Mesendoderm (in vitro differentiated cells): Measurements from ENCODE around the gene NEK7.
"Not testable (repeated sequence)": the region's sequence is repeated elsewhere in the genome, so short reads cannot be mapped to it uniquely, and the experiment has no call there.

Source experiments
- DNase-seq: peaks from one replicate; pipeline ENCODE4 v3.0.0; 2013
- H2AK5ac ChIP-seq: 2 replicates; pipeline ENCODE4 v1.6.1; 2013; ENCODE audit warnings: low read length, inconsistent platforms
- H2BK120ac ChIP-seq: 2 replicates; pipeline ENCODE4 v1.6.1; 2013; ENCODE audit warnings: low read depth, mild to moderate bottlenecking, low read length, moderate library complexity, mixed read lengths
- H2BK15ac ChIP-seq: replicated peaks from 2 replicates; pipeline ENCODE4 v1.6.1; 2013; ENCODE audit warnings: low read depth, mild to moderate bottlenecking, moderate library complexity
- H2BK5ac ChIP-seq: 2 replicates; pipeline ENCODE4 v1.6.1; 2013; ENCODE audit warnings: low read length, inconsistent platforms
- H3K18ac ChIP-seq: 2 replicates; pipeline ENCODE4 v1.6.1; 2013; ENCODE audit warnings: mild to moderate bottlenecking, low read length, mixed read lengths
- H3K23ac ChIP-seq: one replicate; pipeline ENCODE4 v1.6.1; 2013; ENCODE audit warnings: low read length
- H3K27ac ChIP-seq: 2 replicates; pipeline ENCODE4 v1.5.1; 2013; ENCODE audit warnings: low read depth, mild to moderate bottlenecking, inconsistent platforms, low read length, moderate library complexity
- H3K27me3 ChIP-seq: 2 replicates; pipeline ENCODE4 v1.6.1; 2013; ENCODE audit warnings: low read length, control low read depth, mild to moderate bottlenecking, inconsistent platforms; ENCODE audit not compliant: insufficient read depth, poor library complexity
- H3K36me3 ChIP-seq: 2 replicates; pipeline ENCODE4 v1.6.1; 2013; ENCODE audit warnings: low read length, inconsistent platforms; ENCODE audit not compliant: control insufficient read depth, insufficient read depth
- H3K4ac ChIP-seq: one replicate; pipeline ENCODE4 v1.6.1; 2013; ENCODE audit warnings: low read depth, mild to moderate bottlenecking, low read length, moderate library complexity
- H3K4me1 ChIP-seq: 2 replicates; pipeline ENCODE4 v1.6.1; 2013; ENCODE audit warnings: low read depth, low read length, inconsistent platforms; ENCODE audit not compliant: control insufficient read depth
- H3K4me2 ChIP-seq: 2 replicates; pipeline ENCODE4 v1.6.1; 2013; ENCODE audit warnings: low read length
- H3K4me3 ChIP-seq: 2 replicates; pipeline ENCODE4 v1.5.1; 2013; ENCODE audit warnings: mild to moderate bottlenecking, low read length
- H3K56ac ChIP-seq: one replicate; pipeline ENCODE4 v1.6.1; 2013; ENCODE audit warnings: low read length
- H3K79me1 ChIP-seq: 2 replicates; pipeline ENCODE4 v1.6.1; 2013; ENCODE audit warnings: low read length, inconsistent platforms
- H3K79me2 ChIP-seq: 2 replicates; pipeline ENCODE4 v1.6.1; 2013; ENCODE audit warnings: mild to moderate bottlenecking, low read length; ENCODE audit not compliant: control insufficient read depth, insufficient read depth
- H3K9ac ChIP-seq: 2 replicates; pipeline ENCODE4 v1.6.1; 2013; ENCODE audit warnings: low read length, inconsistent platforms
- H4K5ac ChIP-seq: one replicate; pipeline ENCODE4 v1.6.1; 2013; ENCODE audit warnings: low read length
- H4K8ac ChIP-seq: one replicate; pipeline ENCODE4 v1.6.1; 2013; ENCODE audit warnings: low read depth, mild to moderate bottlenecking, control low read depth, low read length, moderate library complexity
- WGBS: extraction: QIAGEN DNeasy Blood & Tissue Kit; methylation state at CpG from one replicate; pipeline ENCODE4 v1.1.7; 2013; ENCODE audit warnings: low lambda C conversion rate, missing lambda C conversion rate; ENCODE audit not compliant: insufficient coverage; ENCODE audit errors: extremely low coverage; 5-methylcytosine and 5-hydroxymethylcytosine counted together

NEK7 gene

DNA sequence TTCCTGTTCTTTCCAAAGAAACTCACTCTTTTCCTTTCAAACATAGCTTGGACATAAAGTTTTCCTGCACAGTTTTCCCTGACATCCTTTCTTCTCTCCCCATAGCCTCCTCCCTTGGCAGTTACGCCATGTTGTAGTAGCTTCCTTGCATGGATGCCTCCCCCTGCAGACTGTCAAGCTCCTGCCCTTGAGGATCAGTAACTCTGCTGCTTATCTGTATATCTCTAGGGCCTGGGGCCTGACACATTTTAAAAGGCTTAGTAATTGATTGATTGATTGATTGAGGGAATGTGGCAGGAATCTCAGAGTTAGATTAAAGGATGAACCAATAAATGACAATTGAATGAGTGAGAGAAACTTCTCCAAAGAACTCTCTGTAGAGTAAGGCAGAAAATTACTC lies 143.7 kb downstream of the NEK7 start:
- Histone ChIP-seq H4K8ac (no peak overlapping the region), H2AK5ac (no peak overlapping the region), H3K56ac (no peak overlapping the region), H3K4me3 (no peak overlapping the region), H3K9ac (no peak overlapping the region), H3K79me1 (no peaks in the 10 kb centered on the region), H3K4me2 (no peak overlapping the region), H3K79me2 (no peaks in the 10 kb centered on the region), H3K18ac (no peak overlapping the region), H3K4ac (no peak overlapping the region), H3K27me3 (no peaks in the 10 kb centered on the region), H3K27ac (no peak overlapping the region), H2BK5ac (no peak overlapping the region), H3K4me1 (no peaks in the 10 kb centered on the region), H4K5ac (no peak overlapping the region), H3K36me3 (no peaks in the 10 kb centered on the region), H3K23ac (no peak overlapping the region), H2BK120ac (no peak overlapping the region), H2BK15ac (no peak overlapping the region)
- WGBS: no CpG with 5 or more reads among the region's 1 CpG
- DNase-seq: peak; percentile 83

DNA sequence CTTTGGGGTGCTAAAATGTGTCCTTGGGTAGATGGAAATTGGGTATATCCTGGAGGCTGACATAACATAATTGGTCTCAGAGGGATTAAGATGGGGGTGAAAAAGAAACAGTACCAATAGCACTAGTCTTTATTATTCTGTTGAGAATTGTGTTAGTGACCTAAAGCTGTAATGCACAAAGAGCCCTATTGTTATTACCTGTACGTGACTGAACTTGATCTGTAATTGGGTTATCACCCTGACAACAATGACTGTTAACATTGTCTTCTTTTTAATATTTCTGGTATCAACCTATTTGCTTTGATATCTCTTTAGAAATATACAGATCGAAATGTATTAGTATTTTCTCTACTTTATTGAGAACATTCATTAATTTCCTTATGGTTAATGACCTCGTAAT lies 147.6 kb downstream of the NEK7 start:
- H2BK120ac ChIP-seq: no peak overlapping the region
- H3K27ac ChIP-seq: no peak overlapping the region
- H3K4me1 ChIP-seq: no peaks in the 10 kb centered on the region
- H3K18ac ChIP-seq: no peak overlapping the region
- no peak overlapping the region for H3K56ac ChIP-seq
- no peak overlapping the region for H3K23ac ChIP-seq
- no peak for DNase-seq
- H3K4me2 ChIP-seq: no peak overlapping the region
- no peak overlapping the region for H2AK5ac ChIP-seq
- no peak overlapping the region for H3K4me3 ChIP-seq
- no peak overlapping the region for H4K8ac ChIP-seq
- WGBS: no CpG with 5 or more reads among the region's 3 CpGs
- H3K79me1 ChIP-seq: no peaks in the 10 kb centered on the region
- H3K9ac ChIP-seq: no peak overlapping the region
- no peak overlapping the region for H4K5ac ChIP-seq
- H3K4ac ChIP-seq: no peak overlapping the region
- H3K27me3 ChIP-seq: no peaks in the 10 kb centered on the region
- H3K36me3 ChIP-seq: no peaks in the 10 kb centered on the region
- no peak overlapping the region for H2BK15ac ChIP-seq
- no peak overlapping the region for H2BK5ac ChIP-seq
- no peaks in the 10 kb centered on the region for H3K79me2 ChIP-seq

DNA sequence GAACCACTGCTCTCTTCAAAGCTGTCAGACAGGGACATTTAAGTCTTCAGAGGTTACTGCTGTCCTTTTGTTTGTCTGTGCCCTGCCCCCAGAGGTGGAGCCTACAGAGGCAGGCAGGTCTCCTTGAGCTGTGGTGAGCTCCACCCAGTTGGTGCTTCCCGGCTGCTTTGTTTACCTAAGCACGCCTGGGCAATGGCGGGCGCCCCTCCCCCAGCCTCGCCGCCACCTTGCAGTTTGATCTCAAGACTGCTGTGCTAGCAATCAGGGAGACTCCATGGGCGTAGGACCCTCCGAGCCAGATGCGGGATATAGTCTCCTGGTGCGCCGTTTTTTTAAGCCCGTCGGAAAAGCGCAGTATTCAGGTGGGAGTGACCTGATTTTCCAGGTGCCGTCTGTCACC lies 158.0 kb downstream of the NEK7 start:
- not testable (repeated sequence) for H3K23ac ChIP-seq, H3K4me2 ChIP-seq, H3K4me1 ChIP-seq, H3K56ac ChIP-seq, H4K8ac ChIP-seq, H3K27me3 ChIP-seq, H2AK5ac ChIP-seq, H2BK15ac ChIP-seq, H2BK120ac ChIP-seq, H3K79me2 ChIP-seq, H3K9ac ChIP-seq, H3K18ac ChIP-seq, H3K79me1 ChIP-seq, H3K27ac ChIP-seq, H4K5ac ChIP-seq, H3K4ac ChIP-seq, H2BK5ac ChIP-seq, H3K4me3 ChIP-seq, H3K36me3 ChIP-seq
- WGBS: no CpG with 5 or more reads among the region's 15 CpGs
- peak; percentile 68 for DNase-seq

DNA sequence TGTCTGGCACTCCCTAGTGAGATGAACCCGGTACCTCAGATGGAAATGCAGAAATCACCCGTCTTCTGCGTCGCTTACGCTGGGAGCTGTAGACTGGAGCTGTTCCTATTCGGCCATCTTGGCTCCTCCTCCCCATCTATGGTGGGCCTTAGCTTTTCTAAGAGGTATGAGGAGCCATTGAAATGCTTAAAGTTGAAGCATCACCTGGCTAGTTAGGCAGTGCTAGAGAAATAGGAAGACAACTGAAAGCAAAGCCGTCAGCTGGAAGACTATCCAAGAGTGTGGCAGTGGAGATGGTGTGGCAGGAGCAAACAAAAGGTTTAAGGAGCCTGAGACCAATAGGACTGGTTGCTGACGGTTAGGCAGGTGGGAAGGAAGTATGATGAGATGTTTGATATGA lies 158.5 kb downstream of the NEK7 start:
- not testable (repeated sequence) for H3K79me2 ChIP-seq, H2BK120ac ChIP-seq, H3K4me2 ChIP-seq, H3K79me1 ChIP-seq, H2BK15ac ChIP-seq, H3K56ac ChIP-seq, H2AK5ac ChIP-seq, H3K4me1 ChIP-seq, H3K4ac ChIP-seq, H4K8ac ChIP-seq, H3K27me3 ChIP-seq, H2BK5ac ChIP-seq, H3K36me3 ChIP-seq, H3K23ac ChIP-seq, H3K4me3 ChIP-seq, H3K27ac ChIP-seq, H3K18ac ChIP-seq, H4K5ac ChIP-seq, DNase-seq, H3K9ac ChIP-seq
- WGBS: no CpG with 5 or more reads among the region's 8 CpGs

DNA sequence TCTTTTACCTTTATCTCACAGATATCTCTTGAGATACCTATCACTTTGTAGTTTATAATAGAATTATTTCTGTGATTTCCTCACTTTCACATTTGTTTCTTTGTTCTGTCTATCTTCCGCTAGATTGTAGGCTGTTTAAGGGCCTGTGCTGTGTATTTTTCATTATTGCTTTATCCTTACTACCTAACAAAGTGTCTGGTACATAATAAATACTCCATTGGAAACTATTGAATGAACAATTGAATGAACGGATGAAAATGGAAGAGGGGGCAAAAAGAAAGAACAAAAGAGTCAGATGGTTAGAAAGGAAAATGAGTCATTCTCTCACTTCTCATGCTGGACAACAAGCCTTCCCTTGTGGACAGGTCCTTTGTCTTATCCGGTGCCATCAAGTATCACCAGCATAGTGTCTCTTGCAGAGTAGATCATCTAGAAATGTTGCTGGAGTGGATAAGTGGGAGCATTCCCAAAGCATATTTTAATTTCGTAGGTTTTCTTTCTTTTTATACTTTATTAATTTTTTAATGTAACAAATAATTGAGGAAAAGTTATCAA lies 159.8 kb downstream of the NEK7 start:
- Histone ChIP-seq H3K56ac (no peak overlapping the region), H2BK5ac (no peak overlapping the region), H3K27ac (no peak overlapping the region), H3K23ac (no peak overlapping the region), H4K5ac (no peak overlapping the region), H3K79me1 (no peaks in the 10 kb centered on the region), H2BK120ac (no peak overlapping the region), H3K27me3 (no peaks in the 10 kb centered on the region), H3K18ac (no peak overlapping the region), H2BK15ac (no peak overlapping the region), H3K4me2 (no peak overlapping the region), H3K4ac (no peak overlapping the region), H3K4me3 (no peak overlapping the region), H2AK5ac (no peak overlapping the region), H3K9ac (no peak overlapping the region), H3K36me3 (no peaks in the 10 kb centered on the region), H3K79me2 (no peaks in the 10 kb centered on the region), H3K4me1 (no peaks in the 10 kb centered on the region), H4K8ac (no peak overlapping the region)
- no CpG with 5 or more reads among the region's 4 CpGs for WGBS
- no peak for DNase-seq

DNA sequence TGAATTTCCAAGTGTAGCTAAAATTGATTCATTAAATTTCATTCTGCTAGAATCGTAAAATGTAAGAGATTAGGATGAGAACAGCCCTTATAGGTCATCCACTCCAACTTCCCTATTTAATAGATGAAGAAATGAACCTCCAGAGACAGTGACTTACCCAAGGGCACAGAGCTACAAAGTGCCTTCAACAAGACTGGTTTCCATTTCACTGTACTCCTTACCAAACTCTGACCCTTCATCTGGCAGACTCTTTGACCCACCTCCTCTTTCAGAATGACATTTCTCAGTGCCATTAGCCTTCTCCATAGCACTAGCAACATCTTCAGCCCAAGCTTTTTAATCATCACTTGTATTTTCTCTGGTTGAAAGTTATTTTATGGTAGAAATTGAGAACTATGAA lies 161.3 kb downstream of the NEK7 start:
- no CpG with 5 or more reads among the region's 1 CpG for WGBS
- no peak for DNase-seq
- H3K27ac ChIP-seq: no peak overlapping the region
- H3K27me3 ChIP-seq: no peaks in the 10 kb centered on the region
- H2BK5ac ChIP-seq: no peak overlapping the region
- no peak overlapping the region for H2BK120ac ChIP-seq
- no peak overlapping the region for H3K4ac ChIP-seq
- H3K36me3 ChIP-seq: no peaks in the 10 kb centered on the region
- H4K8ac ChIP-seq: no peak overlapping the region
- H3K9ac ChIP-seq: no peak overlapping the region
- H2AK5ac ChIP-seq: no peak overlapping the region
- H3K79me1 ChIP-seq: no peaks in the 10 kb centered on the region
- H3K4me2 ChIP-seq: no peak overlapping the region
- H2BK15ac ChIP-seq: no peak overlapping the region
- H3K4me3 ChIP-seq: no peak overlapping the region
- H3K56ac ChIP-seq: no peak overlapping the region
- H3K23ac ChIP-seq: no peak overlapping the region
- no peaks in the 10 kb centered on the region for H3K4me1 ChIP-seq
- no peaks in the 10 kb centered on the region for H3K79me2 ChIP-seq
- H4K5ac ChIP-seq: no peak overlapping the region
- no peak overlapping the region for H3K18ac ChIP-seq
